ENCODE measurements around the gene MBD3L5.

- TF ChIP-seq CTCF (IDR thresholded peaks at IDR 0.05; ENCODE audit: low read length) (no peak), EZH2 (optimal IDR thresholded peaks at IDR 0.05; ENCODE audit: low read depth, low read length) (no peak)
Measured at GRCh38 chr19:7063764-7064418, 33.5 kb downstream of the MBD3L5 start.

Data from MM.1S (cell line).